GM12878 (cell line): ENCODE results near the gene HTR3A. TPM values are rescaled to one million over a fixed set of nuclear protein-coding genes. Genes with fewer than 3 reads are reported as not detected.

Experiments
- ATAC-seq: fragments of 200-7000 bp; cut with Tn5 transposase; 3 replicates; pipeline ENCODE4 v1.9.1; 2020; ENCODE audit warnings: mild to moderate bottlenecking, moderate library complexity
- BruUV-seq: library from RNA; stranded (reverse); fragments of 400-500 nt; replicated peaks from 2 replicates; lab custom pipeline; 2021; lab: Mats Ljungman, UMichigan
- CTCF ChIA-PET: fragments of 300-600 bp; sonication (Branson Sonifier 250); formaldehyde crosslinking; extraction: SDS; loops from one replicate; lab custom pipeline; 2021; ENCODE audit warnings: inconsistent platforms; lab: Yijun Ruan, JAX
- POLR2A ChIA-PET: fragments of 350-600 bp; formaldehyde crosslinking; extraction: SDS; loops from one replicate; lab custom pipeline; 2021; ENCODE audit warnings: inconsistent platforms; lab: Charles Lee
- RAD21 ChIA-PET: fragments of 300-600 bp; sonication (Branson Sonifier 250); formaldehyde crosslinking; loops from one replicate; lab custom pipeline; 2023; ENCODE audit warnings: antibody characterized with exemption; ENCODE audit not compliant: unreplicated experiment; lab: Charles Lee
- SMC1A ChIA-PET: fragments of 300-600 bp; sonication (Branson Sonifier 250); formaldehyde crosslinking; loops from one replicate; lab custom pipeline; 2023; ENCODE audit not compliant: unreplicated experiment, uncharacterized antibody; lab: Charles Lee
- DNase-seq: peaks from one replicate; pipeline ENCODE4 v3.0.0-alpha.2; 2011; ENCODE audit warnings: low read depth, low spot score
- FAIRE-seq: peaks from 3 replicates; lab custom pipeline; 2011; peaks lifted over from hg19 to GRCh38; lab: Jason Lieb, UNC
- H2AFZ ChIP-seq: 2 replicates; pipeline ENCODE4 v1.6.0; 2011; ENCODE audit warnings: low read depth, low read length, control low read depth; ENCODE audit not compliant: control insufficient read depth
- H3K27ac ChIP-seq: 2 replicates; pipeline ENCODE4 v1.5.1; 2011; ENCODE audit warnings: control low read depth; ENCODE audit not compliant: control insufficient read depth, insufficient read depth
- H3K27me3 ChIP-seq, 2 experiments: replicated peaks in 1 of 2; 2 replicates each; pipeline versions ENCODE4 v1.6.0 to v1.6.1; 2011; ENCODE audit warnings: low read length in 1 of 2; ENCODE audit not compliant: control insufficient read depth in 2 of 2, insufficient read depth in 2 of 2
- H3K36me3 ChIP-seq, 2 experiments: 2 replicates each; pipeline ENCODE4 v1.5.1; 2011; ENCODE audit warnings: low read length in 1 of 2; ENCODE audit not compliant: control insufficient read depth in 2 of 2, insufficient read depth in 2 of 2
- H3K4me1 ChIP-seq: 2 replicates; pipeline ENCODE4 v1.6.1; 2011; ENCODE audit warnings: mild to moderate bottlenecking, low read length, moderate library complexity, mixed read lengths; ENCODE audit not compliant: control insufficient read depth, insufficient read depth
- H3K4me2 ChIP-seq: 2 replicates; pipeline ENCODE4 v1.6.0; 2011; ENCODE audit warnings: control low read depth; ENCODE audit not compliant: control insufficient read depth, insufficient read depth
- H3K4me3 ChIP-seq: fragments of 200-600 bp; sonication (generic); 2 replicates; pipeline ENCODE4 v1.5.1; 2016
- H3K79me2 ChIP-seq: 2 replicates; pipeline ENCODE4 v1.6.0; 2011; ENCODE audit warnings: low read length; ENCODE audit not compliant: control insufficient read depth, insufficient read depth
- H3K9ac ChIP-seq: 2 replicates; pipeline ENCODE4 v1.8.0; 2011; ENCODE audit warnings: low read length, control low read depth, mixed read lengths; ENCODE audit not compliant: control insufficient read depth, insufficient read depth
- H3K9me3 ChIP-seq: replicated peaks from 3 replicates; pipeline ENCODE4 v1.5.1; 2011; ENCODE audit warnings: mild to moderate bottlenecking, low read length; ENCODE audit not compliant: control insufficient read depth, insufficient read depth
- H4K20me1 ChIP-seq: 2 replicates; pipeline ENCODE4 v1.6.0; 2011; ENCODE audit not compliant: control insufficient read depth, insufficient read depth
- ATF7 ChIP-seq: fragments of 450-650 bp; IDR thresholded peaks from 2 replicates; pipeline ENCODE4 v1.6.1; 2016; ENCODE audit warnings: low read depth, mild to moderate bottlenecking
- BACH1 ChIP-seq: fragments of 450-650 bp; IDR thresholded peaks from 2 replicates; pipeline ENCODE4 v1.6.1; 2017; ENCODE audit warnings: mild to moderate bottlenecking, borderline replicate concordance
- BRCA1 ChIP-seq: IDR thresholded peaks from 2 replicates; pipeline ENCODE4 v1.6.1; 2011; ENCODE audit warnings: low read depth, low read length, improper control_type of control experiment
- IKZF1 ChIP-seq: fragments of 450-650 bp; conservative IDR thresholded peaks from 2 replicates; pipeline ENCODE4 v1.6.1; 2017; ENCODE audit warnings: antibody characterized with exemption, mild to moderate bottlenecking
- KLF5 ChIP-seq: fragments of 450-650 bp; IDR thresholded peaks from 2 replicates; pipeline ENCODE4 v1.6.1; 2014; ENCODE audit warnings: mild to moderate bottlenecking; ENCODE audit not compliant: partially characterized antibody
- MEF2B ChIP-seq: fragments of 450-650 bp; IDR thresholded peaks from 2 replicates; pipeline ENCODE4 v1.6.1; 2018; ENCODE audit warnings: mild to moderate bottlenecking, moderate library complexity; ENCODE audit not compliant: partially characterized antibody, poor library complexity, severe bottlenecking
- MXI1 ChIP-seq: fragments of 150-350 bp; IDR thresholded peaks from 2 replicates; pipeline ENCODE4 v1.6.1; 2011; ENCODE audit warnings: low read depth, mild to moderate bottlenecking, inconsistent platforms, low read length, improper control_type of control experiment
- MYC ChIP-seq: IDR thresholded peaks from 2 replicates; pipeline ENCODE4 v1.6.1; 2011; ENCODE audit warnings: mild to moderate bottlenecking, low read length, moderate library complexity, inconsistent platforms; ENCODE audit not compliant: insufficient read depth, insufficient replicate concordance, insufficient read length, severe bottlenecking
- NR2C2 ChIP-seq: IDR thresholded peaks from 2 replicates; pipeline ENCODE4 v1.6.1; 2011; ENCODE audit warnings: borderline replicate concordance, low read depth; ENCODE audit not compliant: control insufficient read depth, insufficient read length
- NR2F1 ChIP-seq: fragments of 450-650 bp; conservative IDR thresholded peaks from 2 replicates; pipeline ENCODE4 v1.6.1; 2017; ENCODE audit warnings: mild to moderate bottlenecking
- RAD51 ChIP-seq: fragments of 450-650 bp; IDR thresholded peaks from 2 replicates; pipeline ENCODE4 v1.6.1; 2016; ENCODE audit warnings: moderate library complexity, mild to moderate bottlenecking, inconsistent platforms
- SMAD5 ChIP-seq: IDR thresholded peaks from 2 replicates; pipeline ENCODE4 v1.6.1; 2016; ENCODE audit warnings: antibody characterized with exemption, low read depth
- SP1 ChIP-seq: IDR thresholded peaks from one replicate; pipeline ENCODE4 v1.6.1; 2011; ENCODE audit warnings: low read depth, low read length
- TARDBP ChIP-seq: IDR thresholded peaks from 2 replicates; pipeline ENCODE4 v1.6.1; 2016; ENCODE audit warnings: borderline replicate concordance
- USF1 ChIP-seq: IDR thresholded peaks from 2 replicates; pipeline ENCODE4 v1.6.1; 2011; ENCODE audit warnings: borderline replicate concordance, low read depth, mild to moderate bottlenecking, moderate library complexity, mixed read lengths, low read length; ENCODE audit not compliant: insufficient read depth; ENCODE audit errors: extremely low read length
- WGBS: methylation state at CpG from one replicate; pipeline ENCODE4 v1.1.6; 2016; ENCODE audit warnings: low lambda C conversion rate; ENCODE audit not compliant: insufficient replicate concordance, insufficient coverage; ENCODE audit errors: missing lambda C conversion rate; 5-methylcytosine and 5-hydroxymethylcytosine counted together
- in situ Hi-C: fragments of 300-500 bp; cut with MboI; formaldehyde crosslinking; loops from 9 replicates; pipeline ENCODE4 v1.14.3; 2018; ENCODE audit warnings: mixed read lengths
- intact Hi-C: fragments of 100-400 bp; cut with micrococcal nuclease; formaldehyde crosslinking; loops from one replicate; pipeline ENCODE4 v1.14.2; 2022; ENCODE audit not compliant: unreplicated experiment
- polyA plus RNA-seq, 11 experiments: library from polyadenylated mRNA; depleted of rRNA in 4 of 11; unstranded in 6 of 11; stranded (reverse) in 5 of 11; fragments of >200 nt; fragmentation: Nextera tagmentation in 4 of 11; fragmentation: Illumina TruSeq in 1 of 11; extraction: Ambion mirVana in 4 of 11; extraction: Trizol in 1 of 11; gene quantifications; 1 replicate in 1 of 11; 2 replicates in 10 of 11; pipeline versions ENCODE4 v1.2.1 to v1.2.3, GENCODE V29; 2011 to 2016; ENCODE audit warnings: inconsistent platforms in 2 of 11, missing spikeins in 2 of 11, low read depth in 1 of 11
- total RNA-seq, 4 experiments: library from RNA; depleted of rRNA in 3 of 4; stranded (reverse); fragments of >200 nt in 3 of 4; fragmentation: Illumina TruSeq in 1 of 4; extraction: Trizol in 1 of 4; gene quantifications; 2 replicates each; pipeline versions ENCODE4 v1.2.1 to v1.2.3, GENCODE V29; 2013 to 2021
- TF ChIP-seq, protein P1 (sequence below): fragments of 450-650 bp; IDR thresholded peaks from 2 replicates; pipeline ENCODE4 v1.6.1; 2017; ENCODE audit warnings: mild to moderate bottlenecking, moderate library complexity
- TF ChIP-seq, protein P2 (sequence below): fragments of 450-650 bp; formaldehyde crosslinking; IDR thresholded peaks from 2 replicates; pipeline ENCODE4 v1.4.0; 2020; ENCODE audit warnings: mild to moderate bottlenecking, moderate library complexity

Gene HTR3A
- total and polyA plus RNA-seq, 10 of the 15 experiments (the other 5 are each of a cell fraction or from before 2014, with no cell fraction given) = not detected

DNA sequence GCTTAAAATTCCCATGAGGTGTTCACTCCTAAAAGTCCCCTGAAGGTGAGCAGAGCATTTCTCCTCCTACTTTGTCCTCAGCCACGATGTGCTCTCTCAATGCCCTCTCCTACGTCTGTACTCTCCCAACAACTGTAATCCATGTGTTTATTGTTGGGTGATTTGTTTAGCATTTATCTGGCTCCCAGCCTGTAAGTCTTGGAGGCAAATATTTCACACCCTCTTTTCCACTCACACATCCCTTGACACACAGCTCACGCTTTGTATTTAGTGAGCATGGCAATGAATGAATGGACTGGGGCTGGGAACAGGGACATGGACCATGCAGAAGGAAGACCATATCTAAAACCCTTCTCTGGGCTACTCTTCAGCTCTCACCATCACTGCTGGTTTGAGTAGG lies 22.6 kb downstream of the HTR3A start:
- Histone ChIP-seq H3K9ac (no peak overlapping the region), H3K4me3 (no peak overlapping the region), H3K27me3 (no peaks in the 10 kb centered on the region; a peak in 1 of 4 replicates), H3K4me1 (no peaks in the 10 kb centered on the region), H3K36me3 (no peaks in the 10 kb centered on the region), H2AFZ (no peak overlapping the region)
- SMC1A ChIA-PET = no interaction called here
- WGBS = 32% methylated on average over 3 of the region's 3 CpGs
- BruUV-seq = no TSS peak
- POLR2A ChIA-PET = no interaction called here
- TF ChIP-seq MXI1 (no peak), KLF5 (no peak), BRCA1 (no peak), NR2F1 (no peak), MYC (no peak), ATF7 (no peak), RAD51 (no peak), MEF2B (no peak), USF1 (no peak), SMAD5 (no peak), TARDBP (no peak), NR2C2 (no peak), IKZF1 (no peak), BACH1 (no peak), SP1 (no peak)
- TF ChIP-seq, protein P1, sequence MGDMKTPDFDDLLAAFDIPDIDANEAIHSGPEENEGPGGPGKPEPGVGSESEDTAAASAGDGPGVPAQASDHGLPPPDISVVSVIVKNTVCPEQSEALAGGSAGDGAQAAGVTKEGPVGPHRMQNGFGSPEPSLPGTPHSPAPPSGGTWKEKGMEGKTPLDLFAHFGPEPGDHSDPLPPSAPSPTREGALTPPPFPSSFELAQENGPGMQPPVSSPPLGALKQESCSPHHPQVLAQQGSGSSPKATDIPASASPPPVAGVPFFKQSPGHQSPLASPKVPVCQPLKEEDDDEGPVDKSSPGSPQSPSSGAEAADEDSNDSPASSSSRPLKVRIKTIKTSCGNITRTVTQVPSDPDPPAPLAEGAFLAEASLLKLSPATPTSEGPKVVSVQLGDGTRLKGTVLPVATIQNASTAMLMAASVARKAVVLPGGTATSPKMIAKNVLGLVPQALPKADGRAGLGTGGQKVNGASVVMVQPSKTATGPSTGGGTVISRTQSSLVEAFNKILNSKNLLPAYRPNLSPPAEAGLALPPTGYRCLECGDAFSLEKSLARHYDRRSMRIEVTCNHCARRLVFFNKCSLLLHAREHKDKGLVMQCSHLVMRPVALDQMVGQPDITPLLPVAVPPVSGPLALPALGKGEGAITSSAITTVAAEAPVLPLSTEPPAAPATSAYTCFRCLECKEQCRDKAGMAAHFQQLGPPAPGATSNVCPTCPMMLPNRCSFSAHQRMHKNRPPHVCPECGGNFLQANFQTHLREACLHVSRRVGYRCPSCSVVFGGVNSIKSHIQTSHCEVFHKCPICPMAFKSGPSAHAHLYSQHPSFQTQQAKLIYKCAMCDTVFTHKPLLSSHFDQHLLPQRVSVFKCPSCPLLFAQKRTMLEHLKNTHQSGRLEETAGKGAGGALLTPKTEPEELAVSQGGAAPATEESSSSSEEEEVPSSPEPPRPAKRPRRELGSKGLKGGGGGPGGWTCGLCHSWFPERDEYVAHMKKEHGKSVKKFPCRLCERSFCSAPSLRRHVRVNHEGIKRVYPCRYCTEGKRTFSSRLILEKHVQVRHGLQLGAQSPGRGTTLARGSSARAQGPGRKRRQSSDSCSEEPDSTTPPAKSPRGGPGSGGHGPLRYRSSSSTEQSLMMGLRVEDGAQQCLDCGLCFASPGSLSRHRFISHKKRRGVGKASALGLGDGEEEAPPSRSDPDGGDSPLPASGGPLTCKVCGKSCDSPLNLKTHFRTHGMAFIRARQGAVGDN = no peak
- TF ChIP-seq, protein P2, sequence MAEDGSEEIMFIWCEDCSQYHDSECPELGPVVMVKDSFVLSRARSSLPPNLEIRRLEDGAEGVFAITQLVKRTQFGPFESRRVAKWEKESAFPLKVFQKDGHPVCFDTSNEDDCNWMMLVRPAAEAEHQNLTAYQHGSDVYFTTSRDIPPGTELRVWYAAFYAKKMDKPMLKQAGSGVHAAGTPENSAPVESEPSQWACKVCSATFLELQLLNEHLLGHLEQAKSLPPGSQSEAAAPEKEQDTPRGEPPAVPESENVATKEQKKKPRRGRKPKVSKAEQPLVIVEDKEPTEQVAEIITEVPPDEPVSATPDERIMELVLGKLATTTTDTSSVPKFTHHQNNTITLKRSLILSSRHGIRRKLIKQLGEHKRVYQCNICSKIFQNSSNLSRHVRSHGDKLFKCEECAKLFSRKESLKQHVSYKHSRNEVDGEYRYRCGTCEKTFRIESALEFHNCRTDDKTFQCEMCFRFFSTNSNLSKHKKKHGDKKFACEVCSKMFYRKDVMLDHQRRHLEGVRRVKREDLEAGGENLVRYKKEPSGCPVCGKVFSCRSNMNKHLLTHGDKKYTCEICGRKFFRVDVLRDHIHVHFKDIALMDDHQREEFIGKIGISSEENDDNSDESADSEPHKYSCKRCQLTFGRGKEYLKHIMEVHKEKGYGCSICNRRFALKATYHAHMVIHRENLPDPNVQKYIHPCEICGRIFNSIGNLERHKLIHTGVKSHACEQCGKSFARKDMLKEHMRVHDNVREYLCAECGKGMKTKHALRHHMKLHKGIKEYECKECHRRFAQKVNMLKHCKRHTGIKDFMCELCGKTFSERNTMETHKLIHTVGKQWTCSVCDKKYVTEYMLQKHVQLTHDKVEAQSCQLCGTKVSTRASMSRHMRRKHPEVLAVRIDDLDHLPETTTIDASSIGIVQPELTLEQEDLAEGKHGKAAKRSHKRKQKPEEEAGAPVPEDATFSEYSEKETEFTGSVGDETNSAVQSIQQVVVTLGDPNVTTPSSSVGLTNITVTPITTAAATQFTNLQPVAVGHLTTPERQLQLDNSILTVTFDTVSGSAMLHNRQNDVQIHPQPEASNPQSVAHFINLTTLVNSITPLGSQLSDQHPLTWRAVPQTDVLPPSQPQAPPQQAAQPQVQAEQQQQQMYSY (CRISPR knock-in tag) = no peak
- TF ChIP-seq, all 136 proteins: peak for 0
- H3K9me3 ChIP-seq = no peaks in the 10 kb centered on the region
- FAIRE-seq (no peak), ATAC-seq (no peak), DNase-seq (no peak)
- H3K27ac ChIP-seq = no peak overlapping the region
- ChIA-PET CTCF (interaction anchor here (0.7 to 7.4 kb wide), 2 partner anchors 9 to 266 kb away, joined by 3 to 83 read pairs; no protein-coding TSS in a partner anchor), RAD21 (no interaction called here)
- H3K4me2 ChIP-seq = no peak overlapping the region
- H4K20me1 ChIP-seq = no peaks in the 10 kb centered on the region
- in situ Hi-C loops = no loop called here
- intact Hi-C loops = no loop called here
- no peaks in the 10 kb centered on the region for H3K79me2 ChIP-seq
